ENCODE measurements around the gene RPL36A.

The RPL36A gene

GRCh38 chrX:101360390-101360789 is 30.4 kb upstream of the RPL36A start:
- in situ Hi-C loops (cut with MboI; ENCODE audit: low sequenced_read_pairs, unreplicated experiment), result no loop called here
- TF ChIP-seq, protein P1, sequence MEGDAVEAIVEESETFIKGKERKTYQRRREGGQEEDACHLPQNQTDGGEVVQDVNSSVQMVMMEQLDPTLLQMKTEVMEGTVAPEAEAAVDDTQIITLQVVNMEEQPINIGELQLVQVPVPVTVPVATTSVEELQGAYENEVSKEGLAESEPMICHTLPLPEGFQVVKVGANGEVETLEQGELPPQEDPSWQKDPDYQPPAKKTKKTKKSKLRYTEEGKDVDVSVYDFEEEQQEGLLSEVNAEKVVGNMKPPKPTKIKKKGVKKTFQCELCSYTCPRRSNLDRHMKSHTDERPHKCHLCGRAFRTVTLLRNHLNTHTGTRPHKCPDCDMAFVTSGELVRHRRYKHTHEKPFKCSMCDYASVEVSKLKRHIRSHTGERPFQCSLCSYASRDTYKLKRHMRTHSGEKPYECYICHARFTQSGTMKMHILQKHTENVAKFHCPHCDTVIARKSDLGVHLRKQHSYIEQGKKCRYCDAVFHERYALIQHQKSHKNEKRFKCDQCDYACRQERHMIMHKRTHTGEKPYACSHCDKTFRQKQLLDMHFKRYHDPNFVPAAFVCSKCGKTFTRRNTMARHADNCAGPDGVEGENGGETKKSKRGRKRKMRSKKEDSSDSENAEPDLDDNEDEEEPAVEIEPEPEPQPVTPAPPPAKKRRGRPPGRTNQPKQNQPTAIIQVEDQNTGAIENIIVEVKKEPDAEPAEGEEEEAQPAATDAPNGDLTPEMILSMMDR (IDR thresholded peaks at IDR 0.05; ENCODE audit: borderline replicate concordance, control extremely low read depth, extremely low read depth, insufficient read depth, missing control alignments), result no peak
- DNase-seq (ENCODE audit: low spot score), result no peak

GRCh38 chrX:101362116-101362515 is 28.7 kb upstream of the RPL36A start:
- TF ChIP-seq, protein P1 (IDR thresholded peaks at IDR 0.05; ENCODE audit: borderline replicate concordance, control extremely low read depth, extremely low read depth, insufficient read depth, missing control alignments), result no peak
- no peak for DNase-seq (ENCODE audit: low spot score)
- in situ Hi-C loops (cut with MboI; ENCODE audit: low sequenced_read_pairs, unreplicated experiment), result no loop called here

GRCh38 chrX:101362757-101363156 is 28.1 kb upstream of the RPL36A start:
- TF ChIP-seq, protein P1 (IDR thresholded peaks at IDR 0.05; ENCODE audit: borderline replicate concordance, control extremely low read depth, extremely low read depth, insufficient read depth, missing control alignments), result no peak
- DNase-seq (ENCODE audit: low spot score), result no peak
- in situ Hi-C loops (cut with MboI; ENCODE audit: low sequenced_read_pairs, unreplicated experiment), result no loop called here

DNA sequence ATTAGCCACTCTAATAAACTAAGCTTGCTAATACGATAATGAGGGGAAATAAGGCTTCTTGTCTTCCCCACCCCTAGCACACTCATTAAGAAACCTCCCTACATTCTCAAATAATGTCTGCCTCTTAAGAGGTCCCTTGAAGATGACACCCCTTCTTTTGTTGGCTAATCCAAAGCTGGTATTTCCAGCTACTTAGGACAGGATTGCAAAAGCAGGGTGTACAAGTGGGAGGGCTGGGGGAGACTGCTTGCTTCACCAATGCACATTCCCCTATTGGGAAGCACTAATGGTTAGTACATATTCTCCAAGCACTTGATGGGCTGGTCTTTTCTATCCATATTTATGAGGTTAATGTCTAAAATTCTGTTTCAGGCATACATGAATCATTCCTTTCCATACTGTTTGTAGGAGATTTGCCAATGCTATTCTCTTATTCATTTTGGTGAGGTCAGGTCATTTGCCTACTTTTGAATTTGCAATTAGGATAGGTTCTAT is 25.5 kb upstream of the RPL36A start:
- TF ChIP-seq, protein P1 (IDR thresholded peaks at IDR 0.05; ENCODE audit: borderline replicate concordance, control extremely low read depth, extremely low read depth, insufficient read depth, missing control alignments), result no peak
- in situ Hi-C loops (cut with MboI; ENCODE audit: low sequenced_read_pairs, unreplicated experiment), result no loop called here
- no peak for DNase-seq (ENCODE audit: low spot score)

DNA sequence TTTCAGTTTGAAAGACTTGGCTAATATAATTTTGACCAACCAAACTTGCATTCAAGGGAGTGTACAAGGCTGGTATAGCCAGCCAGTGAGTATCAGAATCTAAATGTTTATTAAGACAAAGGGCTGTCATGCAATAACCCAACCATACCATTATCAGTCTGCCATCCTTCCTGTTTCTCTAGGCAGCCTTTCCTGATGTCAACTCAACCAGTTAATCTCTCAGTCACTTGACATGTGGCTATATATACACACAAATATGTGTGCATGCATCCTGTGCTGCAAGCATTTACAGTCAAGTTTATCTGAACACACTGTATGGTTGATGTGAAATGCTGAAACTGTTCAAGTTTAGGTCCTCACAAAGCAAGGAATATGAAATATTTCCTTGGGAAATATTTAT is 22.0 kb upstream of the RPL36A start:
- in situ Hi-C loops (cut with MboI; ENCODE audit: low sequenced_read_pairs, unreplicated experiment), result no loop called here
- TF ChIP-seq, protein P1 (IDR thresholded peaks at IDR 0.05; ENCODE audit: borderline replicate concordance, control extremely low read depth, extremely low read depth, insufficient read depth, missing control alignments), result no peak
- DNase-seq (ENCODE audit: low spot score), result no peak

DNA sequence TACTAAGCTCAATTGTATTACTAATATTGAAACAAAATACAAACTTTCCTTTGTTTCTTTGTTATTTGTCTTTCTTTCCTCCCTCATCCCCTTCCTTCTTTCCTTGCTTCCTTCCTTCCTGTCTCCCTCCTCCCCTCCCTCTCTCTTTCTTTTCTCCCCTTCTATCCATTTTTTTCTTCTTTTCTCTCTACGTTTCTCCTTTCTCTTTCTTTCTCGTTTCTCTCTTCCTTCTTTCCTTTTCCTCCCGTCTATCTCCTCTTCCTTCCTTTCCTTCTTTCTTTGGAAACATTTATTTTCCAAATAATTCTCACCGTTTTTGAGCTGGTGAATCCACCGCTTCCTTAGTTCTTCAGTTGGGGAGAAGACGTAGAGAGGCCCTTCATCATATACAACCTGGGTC is 21.1 kb upstream of the RPL36A start:
- DNase-seq (ENCODE audit: low spot score), result no peak
- TF ChIP-seq, protein P1 (IDR thresholded peaks at IDR 0.05; ENCODE audit: borderline replicate concordance, control extremely low read depth, extremely low read depth, insufficient read depth, missing control alignments), result no peak
- in situ Hi-C loops (cut with MboI; ENCODE audit: low sequenced_read_pairs, unreplicated experiment), result no loop called here

All from GM13976 (cell line).